G401.6 (cell line): ENCODE data around the gene MYOG.

ENCODE experiments used
- FAIRE-seq: peaks from 2 replicates; lab custom pipeline; 2012; peaks lifted over from hg19 to GRCh38; lab: Jason Lieb, UNC

MYOG gene

GRCh38 chr1:203090421-203091198, 4.8 kb upstream of the MYOG start:
- FAIRE-seq = no peak

- FAIRE-seq = no peak
Observed at GRCh38 chr1:203089651-203090045, 3.8 kb upstream of the MYOG start.

- FAIRE-seq = no peak
Observed at GRCh38 chr1:203089001-203089650, 3.3 kb upstream of the MYOG start.

GRCh38 chr1:203088441-203088840, 2.6 kb upstream of the MYOG start:
- no peak for FAIRE-seq

GRCh38 chr1:203086992-203087763, 1.4 kb upstream of the MYOG start:
- FAIRE-seq = no peak

- FAIRE-seq = no peak
Observed at GRCh38 chr1:203084588-203085527, 954 bp downstream of the MYOG start.

- FAIRE-seq = no peak
Observed at GRCh38 chr1:203083463-203083921, 2.3 kb downstream of the MYOG start.

GRCh38 chr1:203082571-203083462, 3.0 kb downstream of the MYOG start:
- FAIRE-seq = no peak

GRCh38 chr1:203082231-203082505, 3.6 kb downstream of the MYOG start:
- FAIRE-seq = no peak

GRCh38 chr1:203081465-203082230, 4.2 kb downstream of the MYOG start:
- FAIRE-seq = no peak

- no peak for FAIRE-seq
Observed at GRCh38 chr1:203080456-203080855, 5.4 kb downstream of the MYOG start.

- FAIRE-seq = no peak
Observed at GRCh38 chr1:203078478-203078877, 7.3 kb downstream of the MYOG start.

- FAIRE-seq = no peak
Observed at GRCh38 chr1:203077956-203078355, 7.9 kb downstream of the MYOG start.

- no peak for FAIRE-seq
Observed at GRCh38 chr1:203077367-203077766, 8.4 kb downstream of the MYOG start.

GRCh38 chr1:203076031-203076511, 9.7 kb downstream of the MYOG start:
- no peak for FAIRE-seq

GRCh38 chr1:203075236-203076030, 10.4 kb downstream of the MYOG start:
- no peak for FAIRE-seq

- no peak for FAIRE-seq
Observed at GRCh38 chr1:203074610-203075009, 11.2 kb downstream of the MYOG start.

- no peak for FAIRE-seq
Observed at GRCh38 chr1:203073469-203073868, 12.3 kb downstream of the MYOG start.

GRCh38 chr1:203072911-203073310, 12.9 kb downstream of the MYOG start:
- FAIRE-seq = no peak
